Lung (tissue), 12 donors: Measurements from ENCODE around the gene SUMO2. TPM values are rescaled to one million over a fixed set of nuclear protein-coding genes. Genes with fewer than 3 reads are reported as not detected.

Experiments
- ATAC-seq: fragments of 200-7000 bp; cut with Tn5 transposase; one replicate; pipeline ENCODE4 v1.9.1; 2020; ENCODE audit warnings: moderate number of reproducible peaks; ENCODE audit not compliant: insufficient read depth, low FRiP score
- DNase-seq, 3 donors: peaks; one replicate each; pipeline ENCODE4 v3.0.0-alpha.2; 2013 to 2017
- H3K27ac ChIP-seq, 2 donors: one replicate each; pipeline ENCODE4 v1.5.1; 2013; ENCODE audit warnings: mild to moderate bottlenecking in 2 of 2, moderate library complexity in 2 of 2, control low read depth in 1 of 2, inconsistent platforms in 1 of 2, low read depth in 1 of 2, low read length in 1 of 2
- H3K27me3 ChIP-seq, 3 donors: one replicate each; pipeline ENCODE4 v1.5.1; 2013; ENCODE audit warnings: low read length in 2 of 3; ENCODE audit not compliant: control insufficient read depth in 3 of 3, insufficient read depth in 3 of 3
- H3K36me3 ChIP-seq, 4 donors: one replicate each; pipeline ENCODE4 v1.5.1; 2013; ENCODE audit warnings: low read length in 4 of 4, mild to moderate bottlenecking in 1 of 4, moderate library complexity in 1 of 4; ENCODE audit not compliant: control insufficient read depth in 4 of 4, insufficient read depth in 4 of 4
- H3K4me1 ChIP-seq, 5 donors: one replicate each; pipeline ENCODE4 v1.5.1; 2013; ENCODE audit warnings: low read length in 5 of 5, mild to moderate bottlenecking in 2 of 5, moderate library complexity in 1 of 5; ENCODE audit not compliant: control insufficient read depth in 5 of 5, insufficient read depth in 5 of 5
- H3K4me3 ChIP-seq: one replicate; pipeline ENCODE4 v1.5.1; 2013; ENCODE audit warnings: mild to moderate bottlenecking, control low read depth, moderate library complexity
- H3K9ac ChIP-seq, 2 donors: one replicate each; pipeline ENCODE4 v1.5.1; 2013; ENCODE audit warnings: low read length in 2 of 2, control low read depth in 1 of 2; ENCODE audit not compliant: insufficient read depth in 1 of 2
- H3K9me3 ChIP-seq, 4 donors: one replicate each; pipeline ENCODE4 v1.5.1; 2013; ENCODE audit warnings: low read length in 3 of 4, mild to moderate bottlenecking in 1 of 4, moderate library complexity in 1 of 4; ENCODE audit not compliant: control insufficient read depth in 4 of 4, insufficient read depth in 3 of 4
- CTCF ChIP-seq: IDR thresholded peaks from 2 replicates; pipeline ENCODE4 v1.5.1; 2012; ENCODE audit warnings: mild to moderate bottlenecking; ENCODE audit errors: control extremely low read depth, extremely low read depth
- WGBS, 2 donors: extraction: QIAGEN DNeasy Blood & Tissue Kit; methylation state at CpG; one replicate each; pipeline ENCODE4 v1.1.7; 2013; 5-methylcytosine and 5-hydroxymethylcytosine counted together
- polyA plus RNA-seq, 2 donors: library from polyadenylated mRNA; stranded (reverse); fragments of 200-250 nt; gene quantifications; one replicate each; pipeline ENCODE4 v1.2.1, GENCODE V29; 2013
- total RNA-seq, 2 donors: library from RNA; depleted of rRNA in 1 of 2; stranded (reverse); fragments of >200 nt in 1 of 2; gene quantifications; one replicate each; pipeline ENCODE4 v1.2.1, GENCODE V29; 2014 to 2021
- donor health status: control.
- donor health status: control.
- donor health status: Bipolar disorder and iron deficiency.
- donor health status: healthy.
- donor health status: DM: yes; HTN: yes; CAD: no.

Gene SUMO2
- total and polyA plus RNA-seq, 4 donors: 53.6 to 242 (median 89.4) TPM

DNA sequence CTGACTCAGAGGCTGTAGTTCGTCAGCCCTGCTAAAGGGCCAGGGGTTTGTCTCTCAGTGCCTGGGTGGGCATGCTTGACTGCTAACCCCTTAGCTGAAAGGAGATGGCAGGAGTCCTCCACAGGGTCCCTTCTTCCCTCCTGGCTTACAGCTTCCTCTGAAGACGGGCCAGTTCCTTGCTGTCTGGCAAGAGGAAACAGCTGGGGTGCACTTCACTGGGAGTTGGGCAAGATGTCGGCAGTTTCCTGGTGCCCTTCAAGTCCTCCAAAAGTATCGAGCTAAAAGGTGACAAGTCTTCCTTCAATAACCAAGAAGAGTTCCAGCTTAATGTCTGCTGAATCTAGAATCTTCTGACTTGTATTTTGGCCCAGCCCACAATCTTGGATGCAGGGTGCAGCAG lies 46.1 kb upstream of the SUMO2 start:
- no peaks in the 10 kb centered on the region for H3K4me1 ChIP-seq
- H3K27ac ChIP-seq: peak overlapping the region in 1 of 2 donors; percentile 27
- no peaks in the 10 kb centered on the region for H3K9me3 ChIP-seq
- H3K27me3 ChIP-seq: no peaks in the 10 kb centered on the region
- WGBS, 2 donors: 26 to 43% methylated on average over 4 of the region's 4 CpGs
- TF ChIP-seq CTCF: no peak
- no peak for ATAC-seq
- no peak for DNase-seq
- no peak overlapping the region for H3K4me3 ChIP-seq
- no peak overlapping the region for H3K9ac ChIP-seq
- peaks cover 20 to 59% (median 48%) of the 10 kb centered on the region in 4 donors for H3K36me3 ChIP-seq

DNA sequence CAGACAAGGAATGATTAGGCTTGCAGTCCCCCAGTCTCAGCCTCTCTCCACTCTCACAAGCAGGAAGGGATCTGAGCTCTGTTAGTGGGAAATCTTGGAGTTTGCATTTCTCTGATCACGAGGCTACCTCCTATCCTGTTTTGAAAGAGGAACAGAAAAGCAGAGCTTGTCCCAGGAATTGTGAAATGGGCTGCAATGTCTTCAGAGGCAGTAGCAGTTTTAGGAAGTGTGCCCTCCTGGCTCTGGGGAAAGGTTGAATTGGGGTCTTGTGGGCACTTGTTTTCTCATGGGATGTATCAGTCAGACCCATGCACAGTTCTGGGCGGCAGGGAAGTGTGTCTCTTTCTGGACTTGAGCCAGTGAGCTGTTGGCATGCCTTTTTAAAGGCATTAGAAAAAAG lies 45.5 kb upstream of the SUMO2 start:
- no peaks in the 10 kb centered on the region for H3K4me1 ChIP-seq
- H3K4me3 ChIP-seq: no peak overlapping the region
- peaks cover 20 to 59% (median 49%) of the 10 kb centered on the region in 4 donors for H3K36me3 ChIP-seq
- no peaks in the 10 kb centered on the region for H3K9me3 ChIP-seq
- H3K27me3 ChIP-seq: no peaks in the 10 kb centered on the region
- ATAC-seq: peak; percentile 42
- peak overlapping the region in 1 of 2 donors; percentile 43 for H3K27ac ChIP-seq
- no peak for TF ChIP-seq CTCF
- 19 to 50% methylated on average over 2 of the region's 2 CpGs for WGBS, 2 donors
- peak in 1 of 3 donors; percentile 11 for DNase-seq
- H3K9ac ChIP-seq: no peak overlapping the region

DNA sequence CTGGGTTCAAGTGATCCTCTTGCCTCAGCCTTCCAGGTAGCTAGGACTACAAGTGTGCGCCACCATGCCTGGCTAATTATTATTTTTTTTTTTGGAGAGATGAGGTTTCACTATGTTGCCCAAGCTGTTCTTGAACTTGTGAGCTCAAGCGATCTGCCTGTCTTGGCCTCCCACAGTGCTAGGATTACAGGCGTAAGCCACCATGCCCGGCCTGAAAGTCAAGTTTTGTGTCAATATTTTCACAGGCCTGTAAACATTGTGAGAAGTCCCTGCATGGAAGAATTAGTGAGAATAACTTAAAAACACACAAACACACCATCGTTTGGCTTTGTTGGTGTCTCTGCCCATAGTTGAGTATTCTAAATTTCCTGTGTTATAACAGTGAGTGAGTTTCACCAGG lies 45.0 kb upstream of the SUMO2 start:
- Histone ChIP-seq H3K9ac (no peak overlapping the region), H3K9me3 (no peaks in the 10 kb centered on the region), H3K4me1 (no peaks in the 10 kb centered on the region), H3K36me3 (peaks cover 20 to 55% (median 48%) of the 10 kb centered on the region in 4 donors), H3K27ac (no peak overlapping the region), H3K4me3 (no peak overlapping the region), H3K27me3 (no peaks in the 10 kb centered on the region)
- TF ChIP-seq CTCF: no peak
- ATAC-seq (no peak), DNase-seq (no peak)
- WGBS, 2 donors: 71 to 80% methylated on average over 5 of the region's 5 CpGs

- Histone ChIP-seq H3K27ac (no peak overlapping the region), H3K27me3 (no peaks in the 10 kb centered on the region), H3K9ac (no peak overlapping the region), H3K4me1 (no peaks in the 10 kb centered on the region), H3K9me3 (no peaks in the 10 kb centered on the region), H3K4me3 (no peak overlapping the region), H3K36me3 (peaks cover 16 to 39% (median 33%) of the 10 kb centered on the region in 4 donors)
- DNase-seq (no peak), ATAC-seq (no peak)
- no peak for TF ChIP-seq CTCF
- 84 to 88% methylated on average over 14 of the region's 14 CpGs for WGBS, 2 donors
Measured at GRCh38 chr17:75225016-75225415, 42.3 kb upstream of the SUMO2 start.
